Activated T-cell treated with anti-CD3 and anti-CD28 coated beads, Interleukin-2, amount 50 U/mL, for 4 hours (primary cell): Measurements from ENCODE around the gene PELI3. TPM values are rescaled to one million over a fixed set of nuclear protein-coding genes. Genes with fewer than 3 reads are reported as not detected.

Experiments
- total RNA-seq, 3 donors: library from RNA; stranded (reverse); gene quantifications; one replicate each; pipeline ENCODE4 v1.2.1, GENCODE V29; 2021

The PELI3 gene
- total RNA-seq, 3 donors from 2014 or later: 4.9 to 8.5 (median 7.8) TPM

Other genes with a start within 250 kb of the PELI3 start
- 10 to 100 TPM; 86.3 to 92.2 (median 89.2) TPM for gene KLC2, start 209.2 kb upstream of the PELI3 start, total RNA-seq
- 100 to 1,000 TPM; 118 to 125 (median 120) TPM for gene RAB1B, start 198.3 kb upstream of the PELI3 start, total RNA-seq
- gene CNIH2, start 188.7 kb upstream of the PELI3 start, total RNA-seq: 1 to 10 TPM; 1.4 to 1.8 (median 1.7) TPM
- 100 to 1,000 TPM; 154 to 170 (median 159) TPM for gene YIF1A, start 177.8 kb upstream of the PELI3 start, total RNA-seq
- gene TMEM151A, start 175.0 kb upstream of the PELI3 start, total RNA-seq: under 1 TPM in 1 of 3 donors, not detected in 2; 0.11 TPM
- gene CD248, start 149.9 kb upstream of the PELI3 start, total RNA-seq: 1 to 10 TPM in 1 of 3 donors, under 1 TPM in 2; 0.65 to 1.5 (median 0.82) TPM
- 1 to 10 TPM; 1.4 to 2.2 (median 1.7) TPM for gene RIN1, start 130.5 kb upstream of the PELI3 start, total RNA-seq
- gene BRMS1, start 121.8 kb upstream of the PELI3 start, total RNA-seq: 100 to 1,000 TPM in 1 of 3 donors, 10 to 100 TPM in 2; 91.1 to 105 (median 94.9) TPM
- gene B4GAT1, start 119.3 kb upstream of the PELI3 start, total RNA-seq: 10 to 100 TPM in 1 of 3 donors, 1 to 10 TPM in 2; 6.4 to 10.3 (median 8.0) TPM
- 10 to 100 TPM; 10.5 to 15.7 (median 11.4) TPM for gene SLC29A2, start 95.1 kb upstream of the PELI3 start, total RNA-seq
- not detected for gene NPAS4, start 45.9 kb upstream of the PELI3 start, total RNA-seq
- 100 to 1,000 TPM; 124 to 141 (median 129) TPM for gene MRPL11, start 28.1 kb upstream of the PELI3 start, total RNA-seq
- gene DPP3, start 13.5 kb downstream of the PELI3 start, total RNA-seq: 100 to 1,000 TPM; 123 to 142 (median 132) TPM
- 10 to 100 TPM; 13.1 to 13.8 (median 13.6) TPM for gene BBS1, start 43.7 kb downstream of the PELI3 start, total RNA-seq
- gene ZDHHC24, start 79.1 kb downstream of the PELI3 start, total RNA-seq: 1 to 10 TPM; 6.3 to 7.3 (median 6.4) TPM
- gene ACTN3, start 80.0 kb downstream of the PELI3 start, total RNA-seq: under 1 TPM in 2 of 3 donors, not detected in 1; 0.08 to 0.18 TPM
- under 1 TPM; 0.33 to 0.89 (median 0.63) TPM for gene CTSF, start 101.7 kb downstream of the PELI3 start, total RNA-seq
- gene CCDC87, start 126.2 kb downstream of the PELI3 start, total RNA-seq: under 1 TPM; 0.08 to 0.16 (median 0.13) TPM
- gene CCS, start 126.3 kb downstream of the PELI3 start, total RNA-seq: 10 to 100 TPM; 24.5 to 25.3 (median 25.1) TPM
- 100 to 1,000 TPM; 201 to 223 (median 206) TPM for gene RBM14, start 149.7 kb downstream of the PELI3 start, total RNA-seq
- 100 to 1,000 TPM; 135 to 150 (median 138) TPM for gene RBM4, start 171.8 kb downstream of the PELI3 start, total RNA-seq
- gene RBM4B, start 211.0 kb downstream of the PELI3 start, total RNA-seq: 10 to 100 TPM in 2 of 3 donors, 1 to 10 TPM in 1; 9.0 to 14.9 (median 12.5) TPM